Stomach (tissue), 9 donors: Measurements from ENCODE around the gene DOCK9. TPM values are rescaled to one million over a fixed set of nuclear protein-coding genes. Genes with fewer than 3 reads are reported as not detected.
A peak's percentile ranks its signal among the peaks of the same experiment; 100 is the strongest.

ENCODE experiments used
- DNase-seq, 2 donors: peaks; one replicate each; pipeline versions ENCODE4 v3.0.0 to v3.0.0-alpha.2; 2013 to 2019
- H3K27ac ChIP-seq, 5 donors: fragments of 200-600 bp in 4 of 5; sonication (generic) in 4 of 5; one replicate each; pipeline ENCODE4 v1.5.1; 2013 to 2019; ENCODE audit warnings: mild to moderate bottlenecking in 1 of 5, moderate library complexity in 1 of 5
- H3K27me3 ChIP-seq, 3 donors: fragments of 200-600 bp; sonication (generic); one replicate each; pipeline ENCODE4 v1.5.1; 2017 to 2019; ENCODE audit warnings: mixed run types in 1 of 3
- H3K36me3 ChIP-seq, 4 donors: fragments of 200-600 bp; sonication (generic); 1 replicate in 3 of 4; 2 replicates in 1 of 4; pipeline ENCODE4 v1.5.1; 2016 to 2019
- H3K4me1 ChIP-seq, 4 donors: fragments of 200-600 bp; sonication (generic); one replicate each; pipeline ENCODE4 v1.5.1; 2016 to 2019
- H3K4me3 ChIP-seq, 4 donors: fragments of 200-600 bp; sonication (generic) in 3 of 4; one replicate each; pipeline ENCODE4 v1.5.1; 2016 to 2019; ENCODE audit warnings: mild to moderate bottlenecking in 1 of 4
- H3K9me3 ChIP-seq, 4 donors: fragments of 200-600 bp; sonication (generic); one replicate each; pipeline ENCODE4 v1.5.1; 2016 to 2019
- CTCF ChIP-seq, 7 experiments: fragments of 450-650 bp in 4 of 7; fragments of 200-600 bp in 3 of 7; sonication (generic) in 3 of 7; IDR thresholded peaks; one replicate each; pipeline ENCODE4 v1.5.1; 2016 to 2019; ENCODE audit warnings: antibody characterized with exemption in 7 of 7, control low read depth in 2 of 7, mild to moderate bottlenecking in 1 of 7
- EP300 ChIP-seq: sonication (generic); formaldehyde crosslinking; IDR thresholded peaks from one replicate; pipeline ENCODE4 v1.6.1; 2017; ENCODE audit warnings: antibody characterized with exemption
- POLR2A ChIP-seq, 4 donors: fragments of 450-650 bp; IDR thresholded peaks; one replicate each; pipeline ENCODE4 v1.6.1; 2016; ENCODE audit warnings: antibody characterized with exemption in 4 of 4, control low read depth in 2 of 4, mild to moderate bottlenecking in 1 of 4, moderate library complexity in 1 of 4
- POLR2AphosphoS5 ChIP-seq, 3 donors: sonication (generic); formaldehyde crosslinking; IDR thresholded peaks; one replicate each; pipeline ENCODE4 v1.6.1; 2016; ENCODE audit warnings: antibody characterized with exemption in 3 of 3
- WGBS, 5 donors: extraction: QIAGEN DNeasy Blood & Tissue Kit in 3 of 5; methylation state at CpG; one replicate each; pipeline versions ENCODE4 v1.1.5 to v1.1.7; 2013 to 2018; 5-methylcytosine and 5-hydroxymethylcytosine counted together
- intact Hi-C: fragments of 100-400 bp; cut with DNase I; formaldehyde crosslinking; loops from one replicate; pipeline ENCODE4 v1.15.1; 2023; ENCODE audit warnings: low total_unique reads
- polyA plus RNA-seq, 3 donors: library from polyadenylated mRNA; stranded (reverse); fragments of 200-250 nt; gene quantifications; one replicate each; pipeline ENCODE4 v1.2.3, GENCODE V29; 2013
- total RNA-seq, 5 donors: library from RNA; depleted of rRNA; stranded (reverse); fragments of >200 nt; gene quantifications; one replicate each; pipeline versions ENCODE4 v1.1.0 to v1.2.3, GENCODE V29; 2014 to 2016
- donor health status: healthy with polysubstance abuse.
- donor health status: Bipolar disorder and iron deficiency.
- donor health status: healthy.

Gene DOCK9
- total and polyA plus RNA-seq, 8 donors, result 8.7 to 97.9 (median 49.2) TPM

GRCh38 chr13:98800078-98800477 lies 177.8 kb downstream of the DOCK9 start:
- Histone ChIP-seq H3K9me3 (no peaks in the 10 kb centered on the region), H3K27me3 (no peaks in the 10 kb centered on the region), H3K36me3 (peaks cover 13 to 74% (median 70%) of the 10 kb centered on the region in 4 donors), H3K4me1 (no peaks in the 10 kb centered on the region), H3K4me3 (no peak overlapping the region), H3K27ac (no peak overlapping the region)
- no peak for TF ChIP-seq POLR2A (IDR thresholded peaks at IDR 0.05)
- no peak for TF ChIP-seq CTCF (IDR thresholded peaks at IDR 0.05)
- TF ChIP-seq POLR2AphosphoS5 (IDR thresholded peaks at IDR 0.05), result no peak
- TF ChIP-seq EP300, result no peak
- intact Hi-C loops, result no loop called here
- 92 to 96% (median 94%) methylated on average over 14 of the region's 14 CpGs for WGBS, 5 donors
- DNase-seq, result no peak

- DNase-seq, result peak in 1 of 2 donors; percentile 52
- Histone ChIP-seq H3K36me3 (peaks cover 16 to 74% (median 70%) of the 10 kb centered on the region in 4 donors), H3K27me3 (no peaks in the 10 kb centered on the region), H3K27ac (no peak overlapping the region), H3K9me3 (no peaks in the 10 kb centered on the region), H3K4me1 (no peaks in the 10 kb centered on the region), H3K4me3 (no peak overlapping the region)
- 73 to 88% (median 79%) methylated on average over 5 of the region's 5 CpGs for WGBS, 5 donors
- intact Hi-C loops, result no loop called here
- TF ChIP-seq EP300, result no peak
- TF ChIP-seq POLR2A (IDR thresholded peaks at IDR 0.05), result no peak
- no peak for TF ChIP-seq CTCF (IDR thresholded peaks at IDR 0.05)
- no peak for TF ChIP-seq POLR2AphosphoS5 (IDR thresholded peaks at IDR 0.05)
Measured at GRCh38 chr13:98798849-98799645, 178.8 kb downstream of the DOCK9 start.

GRCh38 chr13:98797456-98797855 lies 180.4 kb downstream of the DOCK9 start:
- Histone ChIP-seq H3K27me3 (no peaks in the 10 kb centered on the region), H3K9me3 (no peaks in the 10 kb centered on the region), H3K27ac (no peak overlapping the region), H3K4me3 (no peak overlapping the region), H3K36me3 (peaks cover 16 to 76% (median 73%) of the 10 kb centered on the region in 4 donors), H3K4me1 (no peaks in the 10 kb centered on the region)
- intact Hi-C loops, result no loop called here
- TF ChIP-seq POLR2A (IDR thresholded peaks at IDR 0.05) (no peak), EP300 (no peak), CTCF (IDR thresholded peaks at IDR 0.05) (no peak), POLR2AphosphoS5 (IDR thresholded peaks at IDR 0.05) (no peak)
- WGBS, 5 donors, result 91 to 97% (median 94%) methylated on average over 6 of the region's 6 CpGs
- no peak for DNase-seq

GRCh38 chr13:98796798-98797197 lies 181.1 kb downstream of the DOCK9 start:
- no peak overlapping the region for H3K4me3 ChIP-seq
- no peak overlapping the region for H3K27ac ChIP-seq
- TF ChIP-seq EP300 (no peak), CTCF (IDR thresholded peaks at IDR 0.05) (no peak), POLR2AphosphoS5 (IDR thresholded peaks at IDR 0.05) (no peak)
- H3K4me1 ChIP-seq, result no peaks in the 10 kb centered on the region
- 83 to 94% (median 91%) methylated on average over 10 of the region's 10 CpGs for WGBS, 5 donors
- H3K27me3 ChIP-seq, result no peaks in the 10 kb centered on the region
- no peaks in the 10 kb centered on the region for H3K9me3 ChIP-seq
- intact Hi-C loops, result no loop called here
- no peak for DNase-seq
- H3K36me3 ChIP-seq, result peaks cover 16 to 79% (median 76%) of the 10 kb centered on the region in 4 donors
